ENCODE measurements around the gene STAM2.
A peak's percentile ranks its signal among the peaks of the same experiment; 100 is the strongest.
"Not testable (repeated sequence)": the region's sequence is repeated elsewhere in the genome, so short reads cannot be mapped to it uniquely, and the experiment has no call there.

The STAM2 gene

DNA sequence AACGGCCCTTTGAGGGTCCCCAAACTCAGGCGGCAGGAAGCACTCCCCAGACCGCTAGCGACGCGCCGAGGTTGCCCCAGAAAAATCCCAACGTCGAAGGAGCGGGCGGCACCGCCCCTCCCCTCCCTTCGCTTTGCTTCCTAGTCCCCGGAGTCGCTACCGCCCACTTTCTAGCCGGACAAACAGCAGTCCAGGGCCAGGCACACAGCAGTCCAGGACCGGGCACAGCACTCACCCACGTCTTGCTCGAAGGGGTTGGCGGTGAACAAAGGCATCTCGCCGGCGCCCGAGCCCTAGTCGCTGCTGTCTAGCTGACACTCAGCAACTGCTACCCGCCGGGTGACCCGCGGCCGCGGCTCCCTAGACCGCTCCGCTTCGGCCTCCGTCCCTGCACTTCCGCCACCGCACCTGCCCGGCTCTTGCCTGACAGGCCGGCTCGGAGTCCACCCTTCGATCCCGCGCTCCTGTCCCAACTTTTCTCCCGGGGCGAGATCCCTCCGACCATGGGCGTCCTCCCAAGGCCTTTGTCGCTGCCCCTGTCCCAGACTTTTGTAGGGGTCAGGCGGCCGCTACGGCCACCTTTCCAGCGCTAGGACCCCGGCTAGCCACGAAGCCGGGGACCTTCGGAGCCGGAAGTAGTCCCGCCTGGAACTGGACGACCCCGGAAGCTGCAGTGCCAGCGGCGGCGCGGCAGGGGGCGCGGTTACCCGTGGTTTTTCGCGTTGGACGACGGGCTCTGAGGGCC lies at the start of gene STAM2:
Gene STAM2 (minus strand): TSS at position 396 of the 745 bp plus-strand sequence. CDS start 121 bp downstream, at position 275.
- peak; percentile 94 for DNase-seq
- peak; percentile 93 for ATAC-seq

DNA sequence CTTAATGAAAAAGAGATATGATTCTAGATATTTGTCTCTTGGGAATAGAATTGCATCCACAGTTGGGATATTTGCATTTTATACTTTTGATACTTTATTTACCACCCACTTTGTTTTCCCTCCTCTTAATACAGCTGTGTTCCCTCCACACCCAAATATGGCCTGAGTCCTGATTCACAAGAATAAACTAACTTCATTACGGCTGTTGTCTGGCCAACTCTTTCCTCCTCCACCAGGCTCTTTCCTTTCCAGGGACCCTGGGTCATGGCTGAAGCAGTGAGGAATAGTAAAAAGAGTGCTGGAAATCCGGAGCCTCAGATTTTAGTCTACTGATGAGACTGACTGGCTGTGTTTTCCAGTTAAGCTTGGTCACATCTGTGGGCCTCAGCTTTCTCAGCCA lies 48.4 kb upstream of the STAM2 start:
- DNase-seq (no peak), ATAC-seq (no peak)

GRCh38 chr2:152222975-152223637 lies 47.5 kb upstream of the STAM2 start:
- DNase-seq (no peak), ATAC-seq (no peak)

DNA sequence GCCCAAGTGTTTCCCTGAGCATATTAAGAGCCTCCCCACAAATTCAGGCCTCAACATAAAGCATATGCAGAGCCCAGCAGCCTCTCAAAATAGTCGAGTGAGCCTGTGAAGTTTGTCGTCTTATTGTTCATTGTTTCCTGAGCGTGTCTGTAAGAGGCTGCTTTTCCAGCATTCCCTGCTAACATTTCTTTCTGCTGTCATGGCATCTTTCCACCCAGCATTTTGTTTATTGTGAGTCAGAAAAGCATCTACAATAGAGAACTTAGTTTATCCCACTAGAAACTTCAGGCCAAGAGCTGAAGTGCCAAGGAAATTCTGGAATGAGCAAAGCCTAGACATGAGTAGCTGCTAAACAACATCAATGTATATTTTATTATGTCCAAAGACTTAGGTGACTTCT lies 46.3 kb upstream of the STAM2 start:
- ATAC-seq: no peak
- no peak for DNase-seq

- ATAC-seq (no peak), DNase-seq (no peak)
Observed at GRCh38 chr2:152219077-152219828, 43.7 kb upstream of the STAM2 start.

GRCh38 chr2:152201466-152201830 lies 25.9 kb upstream of the STAM2 start:
- ATAC-seq: no peak

DNA sequence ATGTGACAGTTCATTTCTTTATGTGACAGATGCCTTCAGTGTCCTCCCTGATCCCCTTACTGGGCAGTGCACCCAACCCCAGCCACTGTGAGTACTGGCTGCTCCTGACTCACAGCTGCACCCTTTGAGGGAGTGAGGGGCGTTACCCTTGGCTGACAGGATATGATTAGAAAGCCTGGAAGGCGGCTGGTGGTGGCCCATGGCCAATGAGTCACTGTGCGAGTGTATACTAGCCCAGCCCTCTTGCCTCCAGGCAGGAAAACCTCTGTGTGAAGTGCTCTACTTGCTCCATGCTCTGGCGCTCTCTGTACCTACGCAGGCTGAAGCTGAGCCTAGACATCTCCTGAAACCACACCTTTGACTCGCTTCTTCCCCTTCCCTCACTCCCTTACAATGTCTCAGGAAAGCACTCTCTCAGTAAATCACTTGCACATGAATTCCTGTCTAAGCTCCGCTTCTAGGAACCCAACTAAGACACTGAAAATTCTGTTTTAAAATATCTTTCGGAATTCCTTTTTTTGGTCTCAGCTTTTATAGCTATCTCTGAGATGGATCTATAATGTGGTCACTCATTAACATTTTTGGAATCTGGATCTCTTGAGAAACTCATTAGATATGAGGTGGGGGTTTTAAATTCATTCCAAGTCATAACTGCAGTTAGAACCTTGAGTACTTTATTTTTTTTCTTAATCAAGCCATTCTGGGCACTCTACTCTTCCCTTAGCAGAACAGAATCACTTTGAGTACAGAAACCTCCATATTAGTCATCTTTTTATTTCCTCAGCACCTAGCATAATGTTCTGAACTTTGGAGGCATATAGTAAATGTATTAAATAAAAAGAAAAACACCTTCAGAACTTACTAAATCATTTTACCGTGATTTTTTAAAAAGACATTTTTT lies 25.3 kb upstream of the STAM2 start:
- ATAC-seq (peak; percentile 96), DNase-seq (peak; percentile 31)

More at GRCh38 chr2:152201466-152201830, 25.9 kb upstream of the STAM2 start:
- no peak for DNase-seq

- ATAC-seq (no peak), DNase-seq (no peak)
Observed at GRCh38 chr2:152200101-152200500, 24.5 kb upstream of the STAM2 start.

GRCh38 chr2:152198499-152198898 lies 22.9 kb upstream of the STAM2 start:
- no peak for ATAC-seq
- no peak for DNase-seq

GRCh38 chr2:152197508-152198284 lies 22.1 kb upstream of the STAM2 start:
- not testable (repeated sequence) for DNase-seq, ATAC-seq

DNA sequence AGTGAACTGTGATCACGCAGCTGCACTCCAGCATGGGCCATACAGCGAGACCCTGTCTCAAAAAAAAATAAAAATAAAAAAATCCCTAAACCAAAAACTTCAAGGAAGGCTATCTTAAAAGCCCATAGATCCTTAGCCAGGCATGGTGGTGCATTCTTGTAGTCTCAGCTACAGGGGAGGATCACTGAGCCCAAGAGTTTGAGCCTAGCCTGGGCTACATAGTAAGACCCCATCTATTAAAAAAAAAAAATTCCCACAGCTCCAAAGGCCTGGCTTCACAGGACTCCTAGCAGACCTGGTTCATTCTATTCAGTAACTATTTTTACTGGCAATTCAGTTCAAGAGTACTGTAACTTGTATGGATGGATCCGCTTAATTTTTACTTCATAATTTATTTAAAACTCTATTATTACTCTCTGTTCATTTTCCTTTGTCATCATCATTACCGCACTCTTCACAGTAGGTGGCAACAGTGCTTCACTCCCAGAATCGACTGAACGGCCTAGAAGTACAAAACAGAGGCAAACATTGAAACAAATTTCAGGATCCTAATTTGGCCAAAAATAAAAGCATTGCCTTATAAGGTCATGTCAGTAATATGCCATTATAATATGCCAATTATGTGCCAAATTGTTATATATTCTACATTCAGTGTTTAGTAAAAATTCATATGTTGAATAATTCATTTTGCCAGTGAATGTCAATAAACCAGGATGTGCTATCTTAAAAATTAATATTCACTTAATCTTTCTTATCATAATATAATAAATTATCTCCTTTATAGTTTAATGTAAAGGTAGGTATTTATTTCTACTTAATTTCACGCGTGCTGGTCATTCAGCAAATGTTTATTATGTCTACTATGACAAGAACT lies 14.3 kb upstream of the STAM2 start:
- ATAC-seq (peak; percentile 46), DNase-seq (peak; percentile 8)

GRCh38 chr2:152186808-152187207 lies 11.2 kb upstream of the STAM2 start:
- not testable (repeated sequence) for ATAC-seq, DNase-seq

- ATAC-seq (no peak), DNase-seq (no peak)
Observed at GRCh38 chr2:152186262-152186661, 10.7 kb upstream of the STAM2 start.

DNA sequence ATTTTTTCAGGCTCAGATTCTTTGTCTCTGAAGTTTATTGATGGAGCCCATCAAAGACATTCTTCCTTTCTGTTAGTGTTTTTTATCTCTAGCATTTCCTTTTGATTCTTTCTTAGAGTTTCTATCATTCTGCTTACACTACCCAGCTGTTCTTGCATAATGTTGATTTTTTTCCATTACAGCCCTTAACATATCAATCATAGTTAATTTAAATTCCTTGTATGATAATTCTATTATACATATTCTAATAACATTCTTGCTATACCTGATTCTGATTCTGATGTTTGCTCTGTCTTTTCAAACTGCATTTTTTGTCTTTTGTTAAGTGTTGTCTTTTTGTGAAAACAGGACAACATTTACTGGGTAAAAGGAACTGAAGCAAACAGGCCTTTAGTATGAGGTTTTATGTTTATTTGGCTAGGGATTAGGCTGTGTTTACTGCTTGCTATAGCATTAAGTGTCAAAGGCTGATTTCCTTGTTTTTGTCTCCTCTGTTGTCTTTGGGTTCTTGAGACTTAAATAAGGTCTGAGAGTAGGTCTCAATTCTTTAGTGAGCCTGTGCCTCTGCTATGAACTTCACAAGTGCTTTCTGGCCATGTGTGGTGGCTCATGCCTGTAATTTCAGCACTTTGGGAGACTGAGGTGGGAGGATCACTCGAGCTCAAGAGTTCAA lies 8.0 kb upstream of the STAM2 start:
- DNase-seq (no peak), ATAC-seq (no peak)

DNA sequence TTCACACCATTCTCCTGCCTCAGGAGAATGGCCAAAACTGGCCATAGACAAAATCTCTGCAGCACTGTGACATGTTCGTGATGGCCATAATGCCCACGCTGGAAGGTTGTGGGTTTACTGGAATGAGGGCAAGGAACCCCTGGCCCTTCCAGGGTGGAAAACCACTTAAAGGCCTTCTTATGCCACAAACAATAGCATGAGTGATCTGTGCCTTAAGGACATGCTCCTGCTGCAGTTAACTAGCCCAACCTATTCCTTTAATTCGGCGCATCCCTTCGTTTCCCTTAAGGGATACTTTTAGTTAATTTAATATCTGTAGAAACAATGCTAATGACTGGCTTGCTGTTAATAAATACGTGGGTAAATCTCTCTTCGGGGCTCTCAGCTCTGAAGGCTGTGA lies 2.1 kb upstream of the STAM2 start:
- not testable (repeated sequence) for DNase-seq, ATAC-seq

- DNase-seq (no peak), ATAC-seq (peak; percentile 11)
Observed at GRCh38 chr2:152176113-152176714, 651 bp upstream of the STAM2 start.

DNA sequence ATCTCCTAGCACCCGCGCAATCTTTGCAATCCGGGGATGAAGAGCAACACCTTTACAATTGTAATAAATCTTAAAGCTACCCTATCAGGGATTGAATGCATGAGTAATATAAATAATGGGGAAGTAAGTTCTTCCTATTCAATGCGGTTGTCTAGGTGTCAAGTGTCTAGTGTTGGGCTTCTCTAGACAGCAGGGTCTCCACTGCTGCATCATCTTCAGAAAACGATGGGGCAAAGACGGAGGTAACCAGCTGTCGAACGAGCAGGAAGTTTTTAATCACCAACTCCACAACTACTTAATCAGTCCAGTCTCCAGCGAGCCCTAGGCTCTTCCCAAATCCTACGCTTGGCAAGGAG lies 573 bp downstream of the STAM2 start:
- DNase-seq: no peak
- ATAC-seq: peak; percentile 26

DNA sequence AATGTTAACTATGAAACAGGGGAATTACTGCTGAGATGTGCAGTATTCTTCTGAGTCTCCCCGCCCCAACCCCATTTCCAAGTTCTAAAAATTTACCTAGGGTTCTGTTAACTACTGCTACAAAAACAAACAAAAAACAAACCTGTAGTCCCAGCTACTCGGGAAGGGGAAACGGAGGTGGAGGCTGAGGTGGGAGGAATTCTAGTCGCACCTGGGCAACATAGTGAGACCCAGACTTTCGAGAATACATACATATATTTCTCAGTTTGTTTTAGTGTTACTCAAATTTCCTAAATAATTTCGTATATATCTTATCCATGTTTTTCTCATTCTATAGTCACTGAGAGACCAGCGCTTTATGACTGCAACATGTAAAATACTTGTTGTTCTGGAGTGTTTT lies 989 bp downstream of the STAM2 start:
- ATAC-seq: no peak
- DNase-seq: no peak

DNA sequence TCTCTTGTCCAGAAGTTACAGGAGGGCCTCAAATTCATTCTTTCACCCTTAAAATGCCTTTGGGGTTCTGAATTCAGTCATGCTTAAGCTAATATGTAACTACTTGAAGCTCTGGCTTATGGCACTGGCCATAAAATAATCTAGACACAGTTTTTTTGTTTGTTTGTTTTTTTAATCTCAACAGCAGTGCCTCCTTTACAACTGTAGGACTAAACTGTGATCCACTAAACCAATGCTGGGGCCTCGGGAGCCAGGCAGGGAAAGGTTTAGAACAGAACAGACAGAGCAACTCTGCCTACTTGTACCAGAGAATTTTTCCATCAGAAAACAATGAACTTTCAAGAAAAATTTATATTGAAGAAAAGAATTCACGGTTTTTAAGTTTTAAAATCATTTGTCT lies 1.7 kb downstream of the STAM2 start:
- ATAC-seq: no peak
- no peak for DNase-seq

All from stimulated activated naive CD8-positive, alpha-beta T cell treated with anti-CD3 and anti-CD28 coated beads, Interleukin-15, Interleukin-2, amounts not matched to agents 100 U/mL and 50 U/mL, for 24 hours (primary cell).